IPS-15b (cell line): ENCODE results near the gene RBMXL3.
"Not testable (repeated sequence)": the region's sequence is repeated elsewhere in the genome, so short reads cannot be mapped to it uniquely, and the experiment has no call there.

Experiments
- H3K27me3 ChIP-seq: one replicate; pipeline ENCODE4 v1.6.1; 2013; ENCODE audit warnings: low read length; ENCODE audit not compliant: control insufficient read depth, insufficient read depth
- H3K36me3 ChIP-seq: one replicate; pipeline ENCODE4 v1.6.1; 2013; ENCODE audit warnings: low read length; ENCODE audit not compliant: control insufficient read depth, insufficient read depth
- H3K4me1 ChIP-seq: one replicate; pipeline ENCODE4 v1.6.1; 2013; ENCODE audit warnings: mild to moderate bottlenecking, low read length; ENCODE audit not compliant: control insufficient read depth, insufficient read depth
- H3K4me3 ChIP-seq: one replicate; pipeline ENCODE4 v1.5.1; 2013; ENCODE audit warnings: low read depth, low read length
- H3K9ac ChIP-seq: one replicate; pipeline ENCODE4 v1.6.1; 2013; ENCODE audit warnings: low read depth, mild to moderate bottlenecking, low read length
- H3K9me3 ChIP-seq: one replicate; pipeline ENCODE4 v1.6.1; 2013; ENCODE audit warnings: mild to moderate bottlenecking, low read length; ENCODE audit not compliant: control insufficient read depth, insufficient read depth

Gene RBMXL3

DNA sequence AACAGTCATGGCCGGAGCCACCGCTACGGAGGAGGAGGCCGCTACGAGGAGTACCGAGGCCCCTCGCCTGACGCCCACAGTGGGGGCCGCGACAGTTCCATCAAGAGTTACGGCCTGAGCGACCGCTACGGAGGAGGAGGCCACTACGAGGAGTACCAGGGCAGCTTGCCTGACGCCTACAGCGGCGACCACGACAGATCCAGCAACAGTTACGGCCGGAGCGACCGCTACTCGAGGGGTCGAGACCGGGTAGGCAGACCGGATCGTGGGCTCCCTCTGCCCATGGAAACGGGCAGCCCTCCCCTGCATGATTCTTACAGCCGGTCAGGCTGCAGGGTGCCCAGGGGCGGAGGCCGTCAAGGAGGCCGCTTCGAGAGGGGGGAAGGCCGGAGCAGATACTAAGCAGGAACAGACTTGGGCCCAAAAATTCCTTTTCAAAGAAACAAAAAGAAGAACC lies 3.1 kb downstream of the RBMXL3 start:
- no peaks in the 10 kb centered on the region for H3K36me3 ChIP-seq
- H3K4me3 ChIP-seq = no peak overlapping the region
- no peaks in the 10 kb centered on the region for H3K9me3 ChIP-seq
- H3K9ac ChIP-seq = no peak overlapping the region
- H3K27me3 ChIP-seq = no peaks in the 10 kb centered on the region
- no peaks in the 10 kb centered on the region for H3K4me1 ChIP-seq

DNA sequence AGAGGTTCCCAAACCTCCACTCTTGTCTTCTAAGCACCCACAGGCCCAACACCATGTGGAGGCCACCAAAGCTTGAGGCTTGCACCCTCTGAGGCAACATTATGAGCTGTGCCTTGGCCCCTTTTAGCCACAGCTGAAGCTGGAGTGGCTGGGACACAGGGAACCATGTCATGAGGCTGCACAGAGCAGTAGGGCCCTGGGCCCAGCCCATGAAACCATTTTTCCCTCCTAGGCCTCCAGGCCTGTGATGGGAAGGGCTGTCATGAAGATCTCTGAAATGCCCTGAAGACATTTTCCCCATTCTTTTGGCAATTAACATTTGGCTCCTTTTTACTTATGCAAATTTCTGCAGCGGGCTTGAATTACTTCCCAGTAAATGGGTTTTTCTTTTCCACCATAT lies 14.8 kb downstream of the RBMXL3 start:
- no peaks in the 10 kb centered on the region for H3K4me1 ChIP-seq
- H3K9ac ChIP-seq = no peak overlapping the region
- H3K4me3 ChIP-seq = no peak overlapping the region
- H3K27me3 ChIP-seq = no peaks in the 10 kb centered on the region
- peaks cover 7% of the 10 kb centered on the region for H3K9me3 ChIP-seq
- no peaks in the 10 kb centered on the region for H3K36me3 ChIP-seq

DNA sequence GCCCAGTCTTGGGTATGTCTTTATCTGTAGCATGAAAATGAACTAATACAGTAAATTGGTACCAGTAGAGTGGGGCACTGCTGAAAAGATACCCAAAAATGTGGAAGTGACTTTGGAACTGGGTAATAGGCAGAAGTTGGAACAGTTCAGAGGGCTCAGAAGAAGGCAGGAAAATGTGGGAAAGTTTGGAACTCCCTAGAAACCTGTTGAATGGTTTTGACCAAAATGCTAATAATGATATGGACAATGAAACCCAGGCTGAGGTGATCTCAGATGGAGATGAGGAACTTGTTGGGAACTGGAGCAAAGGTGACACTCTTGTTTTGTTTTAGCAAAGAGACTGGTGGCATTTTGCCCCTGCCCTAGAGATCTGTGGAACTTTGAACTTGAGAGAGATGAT lies 20.3 kb downstream of the RBMXL3 start:
- H3K36me3 ChIP-seq, H3K9ac ChIP-seq, H3K27me3 ChIP-seq, H3K4me1 ChIP-seq, H3K4me3 ChIP-seq, H3K9me3 ChIP-seq: not testable (repeated sequence)

DNA sequence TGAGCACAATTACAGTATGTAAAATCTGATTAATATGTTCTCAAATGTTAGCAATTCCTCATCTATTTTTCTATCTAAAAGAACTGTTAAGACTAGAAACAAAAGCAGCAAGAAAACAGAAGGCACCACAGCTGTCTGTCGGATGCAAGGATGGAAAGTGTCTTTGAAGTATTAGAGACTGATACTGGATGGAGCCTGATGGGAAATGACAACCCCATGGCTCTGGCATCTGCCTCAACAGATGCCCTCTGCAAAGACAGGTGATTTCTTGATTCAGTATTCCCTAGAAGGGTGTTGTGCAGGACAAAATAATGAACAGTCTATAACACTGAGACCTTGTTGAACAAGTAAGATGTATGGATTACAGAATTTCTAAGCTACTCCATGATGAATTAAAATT lies 24.9 kb downstream of the RBMXL3 start:
- Histone ChIP-seq H3K9me3 (peaks cover 4% of the 10 kb centered on the region), H3K36me3 (no peaks in the 10 kb centered on the region), H3K4me1 (no peaks in the 10 kb centered on the region), H3K9ac (no peak overlapping the region), H3K4me3 (no peak overlapping the region), H3K27me3 (no peaks in the 10 kb centered on the region)

DNA sequence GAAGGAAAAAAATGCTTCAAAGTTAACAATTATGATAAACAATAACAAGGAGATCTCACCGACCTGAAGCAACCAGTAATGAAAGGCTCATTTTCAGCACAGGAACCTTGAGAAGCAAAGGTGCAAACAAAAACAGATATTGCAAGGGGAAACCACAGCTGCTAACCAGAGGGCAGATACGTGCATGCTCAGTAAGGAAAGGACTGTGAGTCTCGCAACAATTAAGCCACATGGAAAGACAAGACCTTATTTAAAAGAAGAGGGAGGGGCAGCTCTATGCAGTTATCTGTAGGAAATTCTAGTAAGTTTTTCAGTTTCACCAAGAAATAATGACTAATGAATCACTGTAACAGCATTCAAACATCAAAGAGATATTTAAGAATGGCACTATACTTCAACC lies 25.4 kb downstream of the RBMXL3 start:
- Histone ChIP-seq H3K4me1 (no peaks in the 10 kb centered on the region), H3K27me3 (no peaks in the 10 kb centered on the region), H3K36me3 (no peaks in the 10 kb centered on the region), H3K9ac (no peak overlapping the region), H3K9me3 (peaks cover 4% of the 10 kb centered on the region), H3K4me3 (no peak overlapping the region)

DNA sequence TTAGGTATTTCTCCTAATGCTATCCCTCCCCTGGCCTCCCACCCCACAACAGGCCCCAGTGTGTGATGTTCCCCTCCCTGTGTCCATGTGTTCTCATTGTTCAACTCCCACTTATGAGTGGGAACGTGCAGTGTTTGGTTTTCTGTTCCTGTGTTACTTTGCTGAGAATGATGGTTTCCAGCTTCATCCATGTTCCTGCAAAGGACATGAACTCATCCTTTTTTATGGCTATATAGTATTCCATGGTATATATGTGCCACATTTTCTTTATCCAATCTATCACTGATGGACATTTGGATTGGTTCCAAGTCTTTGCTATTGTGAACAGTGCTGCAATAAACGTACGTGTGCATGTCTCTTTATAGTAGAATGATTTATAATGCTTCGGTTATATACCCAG lies 28.1 kb downstream of the RBMXL3 start:
- H3K36me3 ChIP-seq, H3K4me3 ChIP-seq, H3K9ac ChIP-seq, H3K9me3 ChIP-seq, H3K27me3 ChIP-seq, H3K4me1 ChIP-seq: not testable (repeated sequence)

DNA sequence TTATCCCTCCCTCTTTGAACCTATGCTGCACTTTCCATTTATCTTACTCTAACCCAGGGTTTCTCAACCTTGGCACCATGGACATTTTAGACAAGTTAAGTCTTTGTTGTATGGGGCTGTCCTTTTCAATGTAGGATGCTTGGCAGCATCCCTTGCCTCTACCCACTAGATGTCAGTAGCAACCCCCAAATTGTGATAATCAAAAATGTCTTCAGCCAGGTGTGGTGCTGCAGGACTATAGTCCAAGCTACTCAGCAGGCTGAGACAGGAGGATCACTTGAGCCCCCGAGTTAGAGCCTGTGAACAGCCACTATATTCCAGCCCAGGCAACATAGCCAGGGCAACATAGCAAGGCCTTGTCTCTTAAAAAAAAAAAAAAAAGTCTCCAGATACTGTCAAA lies 37.7 kb downstream of the RBMXL3 start:
- H3K36me3 ChIP-seq = no peaks in the 10 kb centered on the region
- no peak overlapping the region for H3K9ac ChIP-seq
- no peak overlapping the region for H3K4me3 ChIP-seq
- no peaks in the 10 kb centered on the region for H3K9me3 ChIP-seq
- peaks cover 18% of the 10 kb centered on the region for H3K4me1 ChIP-seq
- H3K27me3 ChIP-seq = no peaks in the 10 kb centered on the region

DNA sequence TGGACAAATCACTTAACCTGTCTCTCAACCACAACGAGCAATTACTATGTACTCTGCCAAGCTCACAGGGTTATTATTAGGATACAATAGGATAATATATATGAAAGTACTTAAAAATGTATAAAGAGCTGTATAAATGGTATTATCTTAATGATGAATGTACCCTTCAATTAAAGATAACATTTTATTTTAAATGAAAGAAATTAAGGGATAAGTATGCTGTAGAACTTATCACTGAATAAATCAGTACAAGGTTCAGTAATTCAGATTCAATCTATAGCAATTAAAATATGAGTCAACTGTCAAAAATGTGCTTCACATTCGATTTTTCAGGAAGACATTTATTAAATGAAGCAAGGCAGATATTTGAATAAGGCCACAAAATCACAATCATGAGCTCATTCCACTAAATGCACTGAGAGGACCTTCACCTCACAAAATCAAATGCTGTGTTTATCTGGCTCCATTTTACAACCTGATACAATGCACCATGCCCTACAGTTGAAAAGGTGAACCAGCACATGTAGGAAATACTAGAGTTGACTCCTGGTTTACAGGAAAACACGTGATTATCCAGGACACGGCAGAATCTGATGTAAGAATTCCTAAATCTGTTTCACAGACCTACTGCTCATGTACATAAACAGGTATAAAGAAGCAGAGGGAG lies 40.3 kb downstream of the RBMXL3 start:
- no peak overlapping the region for H3K9ac ChIP-seq
- no peaks in the 10 kb centered on the region for H3K36me3 ChIP-seq
- peaks cover 18% of the 10 kb centered on the region for H3K4me1 ChIP-seq
- no peak overlapping the region for H3K4me3 ChIP-seq
- H3K27me3 ChIP-seq = no peaks in the 10 kb centered on the region
- no peaks in the 10 kb centered on the region for H3K9me3 ChIP-seq

DNA sequence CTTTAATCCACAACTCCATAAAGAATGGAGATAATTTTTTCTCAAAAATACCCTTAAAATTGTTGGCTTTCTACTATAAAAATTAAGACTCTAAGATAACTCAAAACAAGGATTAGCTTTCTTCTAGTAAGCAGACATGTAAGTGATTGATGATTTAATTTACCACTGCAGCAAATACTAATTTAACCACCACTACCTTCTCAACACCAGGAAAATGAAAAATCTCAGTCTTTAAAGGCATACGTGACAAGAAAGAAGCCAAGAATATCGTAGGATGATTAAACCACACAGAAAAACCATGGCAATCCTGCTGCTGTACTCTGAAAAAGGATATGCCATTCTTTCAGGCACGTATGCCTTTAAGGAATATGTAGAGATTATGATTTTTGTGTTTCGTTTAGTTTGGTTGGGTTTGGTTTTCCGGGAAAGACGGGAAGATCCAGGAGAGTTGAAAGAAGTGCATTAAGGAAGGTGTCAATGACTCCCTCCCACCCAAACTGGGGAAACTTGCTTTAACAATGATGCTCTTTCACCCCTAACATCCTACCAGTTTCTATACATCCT lies 43.8 kb downstream of the RBMXL3 start:
- peak overlapping the region; percentile 28 for H3K9ac ChIP-seq

DNA sequence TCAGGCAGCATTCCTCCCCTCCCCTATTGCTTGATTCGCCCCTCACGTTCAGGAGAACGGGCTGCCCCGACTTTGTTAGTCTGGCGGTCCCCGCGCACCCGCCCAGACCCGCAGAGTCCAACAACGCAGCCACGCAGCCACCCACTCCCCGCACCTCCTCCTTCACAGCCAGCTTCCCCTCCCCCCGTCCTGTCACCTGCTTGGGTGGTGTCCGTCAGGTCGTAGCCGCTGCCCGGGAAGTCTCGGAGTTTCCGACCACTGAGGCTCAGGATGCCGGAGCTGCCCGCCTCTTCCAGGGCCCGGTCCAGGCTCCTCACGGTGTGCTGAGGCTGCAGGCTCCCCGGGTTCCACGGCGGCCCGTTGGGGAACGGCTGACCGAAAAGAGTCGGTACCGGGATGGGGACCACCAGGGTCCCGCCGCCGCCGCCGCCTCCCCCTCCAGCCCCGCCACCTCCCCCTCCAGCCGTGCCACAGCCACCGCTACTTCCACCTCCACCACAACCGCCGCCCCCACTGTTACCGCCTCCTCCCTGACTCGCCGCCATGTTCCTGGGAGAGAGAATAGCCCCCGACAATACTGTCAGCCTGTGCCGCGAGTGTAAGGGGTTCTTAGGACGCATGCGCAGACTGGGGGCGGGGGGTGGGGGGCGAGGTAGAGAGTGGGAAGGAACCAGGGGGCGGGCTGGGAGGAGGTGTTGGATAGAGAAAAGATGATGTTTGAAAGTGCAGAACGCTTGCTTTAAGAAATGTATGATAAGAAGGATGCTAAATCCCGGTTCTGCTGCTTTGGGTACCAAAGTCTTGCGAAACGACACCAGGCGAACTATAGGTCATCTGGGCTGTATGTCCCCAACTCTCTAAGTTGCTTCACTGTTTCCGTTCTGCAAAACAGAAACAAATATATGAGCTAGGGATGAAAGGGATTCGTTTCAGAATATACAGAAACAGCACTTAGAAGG lies 44.6 kb downstream of the RBMXL3 start, which contains the start of gene LRCH2:
TSS of gene LRCH2 (minus strand) at position 600 of the 959 bp plus-strand sequence. CDS start at position 545, 55 bp downstream.
- Histone ChIP-seq H3K27me3 (no peaks in the 10 kb centered on the region), H3K4me1 (peaks cover 15% of the 10 kb centered on the region), H3K9me3 (no peaks in the 10 kb centered on the region), H3K9ac (peak within 1 kb of the TSS; percentile 28), H3K36me3 (no peaks in the 10 kb centered on the region), H3K4me3 (peak within 1 kb of the TSS; percentile 70)

More for the DNA sequence above, 43.8 kb downstream of the RBMXL3 start:
- H3K27me3 ChIP-seq = no peaks in the 10 kb centered on the region
- H3K9me3 ChIP-seq = no peaks in the 10 kb centered on the region
- H3K4me3 ChIP-seq = peak overlapping the region; percentile 70
- no peaks in the 10 kb centered on the region for H3K36me3 ChIP-seq
- H3K4me1 ChIP-seq = peaks cover 17% of the 10 kb centered on the region

DNA sequence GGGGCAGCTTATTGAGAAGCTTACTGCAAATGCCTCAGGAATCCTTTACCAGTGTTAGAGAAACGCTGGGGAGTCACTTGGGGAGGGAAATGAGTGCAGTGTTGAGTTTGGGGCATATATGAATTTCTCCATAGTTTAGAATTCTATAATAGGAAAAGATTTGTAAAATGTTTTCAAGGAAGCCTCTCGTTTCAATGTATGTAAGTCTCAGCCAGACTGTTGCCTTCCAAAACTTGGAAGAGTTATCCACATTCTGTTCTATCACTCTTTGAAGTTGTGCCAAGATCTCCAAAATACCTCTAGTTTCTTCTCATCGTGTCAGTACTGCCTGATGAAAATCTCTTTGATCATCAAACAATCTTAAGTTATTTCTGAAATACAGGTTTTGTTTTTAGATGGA lies 45.3 kb downstream of the RBMXL3 start:
- Histone ChIP-seq H3K9me3 (no peaks in the 10 kb centered on the region), H3K36me3 (no peaks in the 10 kb centered on the region), H3K4me3 (peak overlapping the region; percentile 70), H3K27me3 (no peaks in the 10 kb centered on the region), H3K4me1 (peaks cover 15% of the 10 kb centered on the region), H3K9ac (no peak overlapping the region)
